NCI-H510A (cell line): ENCODE data around the gene C20orf144.
"Not testable (repeated sequence)": the region's sequence is repeated elsewhere in the genome, so short reads cannot be mapped to it uniquely, and the experiment has no call there.

Experiments
- DNase-seq: peaks from one replicate; lab custom pipeline; 2025; lab: John Stamatoyannopoulos, UW

C20orf144 gene

GRCh38 chr20:33693741-33694638 is 31.9 kb downstream of the C20orf144 start:
- no peak for DNase-seq

GRCh38 chr20:33694639-33695012 is 32.5 kb downstream of the C20orf144 start:
- DNase-seq, result no peak

GRCh38 chr20:33696448-33696847 is 34.3 kb downstream of the C20orf144 start:
- DNase-seq, result no peak

GRCh38 chr20:33697129-33697528 is 35.0 kb downstream of the C20orf144 start:
- no peak for DNase-seq

GRCh38 chr20:33698966-33699365 is 36.8 kb downstream of the C20orf144 start:
- DNase-seq, result not testable (repeated sequence)

GRCh38 chr20:33700696-33701441 is 38.7 kb downstream of the C20orf144 start:
- not testable (repeated sequence) for DNase-seq

- no peak for DNase-seq
Observed at GRCh38 chr20:33701629-33702450, 39.7 kb downstream of the C20orf144 start.

- DNase-seq, result no peak
Observed at GRCh38 chr20:33702861-33703260, 40.7 kb downstream of the C20orf144 start.

- no peak for DNase-seq
Observed at GRCh38 chr20:33703498-33704137, 41.5 kb downstream of the C20orf144 start.

GRCh38 chr20:33704197-33704924 is 42.2 kb downstream of the C20orf144 start:
- no peak for DNase-seq

GRCh38 chr20:33707668-33708067 is 45.5 kb downstream of the C20orf144 start:
- DNase-seq, result no peak

GRCh38 chr20:33709398-33709797 is 47.3 kb downstream of the C20orf144 start:
- no peak for DNase-seq

- no peak for DNase-seq
Observed at GRCh38 chr20:33709905-33710541, 47.9 kb downstream of the C20orf144 start.

GRCh38 chr20:33710681-33711445 is 48.7 kb downstream of the C20orf144 start:
- no peak for DNase-seq

GRCh38 chr20:33711446-33711738 is 49.3 kb downstream of the C20orf144 start:
- DNase-seq, result no peak
